HEK293 (cell line): ENCODE data around the gene PPP1CA.

ENCODE experiments used
- CTCF ChIP-seq: fragments of 450-650 bp; formaldehyde crosslinking; IDR thresholded peaks from 2 replicates; pipeline ENCODE4 v1.5.1; 2016; ENCODE audit warnings: missing biosample characterization, missing genetic modification characterization
- FEZF1 ChIP-seq: fragments of 450-650 bp; formaldehyde crosslinking; IDR thresholded peaks from 2 replicates; pipeline ENCODE4 v1.5.1; 2016; ENCODE audit warnings: missing biosample characterization, missing genetic modification characterization
- ZBTB11 ChIP-seq: fragments of 450-650 bp; formaldehyde crosslinking; conservative IDR thresholded peaks from 2 replicates; pipeline ENCODE4 v1.5.1; 2016; ENCODE audit warnings: low read depth, missing biosample characterization, missing genetic modification characterization
- ZNF324 ChIP-seq: fragments of 450-650 bp; formaldehyde crosslinking; IDR thresholded peaks from 2 replicates; pipeline ENCODE4 v1.5.1; 2016; ENCODE audit warnings: missing biosample characterization, missing genetic modification characterization
- ZNF521 ChIP-seq: fragments of 450-650 bp; formaldehyde crosslinking; IDR thresholded peaks from 2 replicates; pipeline ENCODE4 v1.5.1; 2017; ENCODE audit warnings: missing biosample characterization, mild to moderate bottlenecking, missing genetic modification characterization
- ZSCAN18 ChIP-seq: fragments of 450-650 bp; formaldehyde crosslinking; IDR thresholded peaks from 2 replicates; pipeline ENCODE4 v1.5.1; 2016; ENCODE audit warnings: missing biosample characterization, missing genetic modification characterization

GRCh38 chr11:67441098-67441563 is 39.5 kb upstream of the PPP1CA start:
- no peak for TF ChIP-seq FEZF1 (tag by site-specific recombination)
- TF ChIP-seq ZSCAN18 (tag by site-specific recombination): no peak
- TF ChIP-seq ZBTB11 (tag by site-specific recombination): no peak
- TF ChIP-seq CTCF (tag by site-specific recombination): no peak
- no peak for TF ChIP-seq ZNF521 (tag by site-specific recombination)
- TF ChIP-seq ZNF324 (tag by site-specific recombination): no peak
